ENCODE results near the gene SOX6. TPM values are rescaled to one million over a fixed set of nuclear protein-coding genes. Genes with fewer than 3 reads are reported as not detected.

The SOX6 gene
- total RNA-seq, 2 experiments from 2014 or later = 0.36 TPM; not detected in 1

- Mint-ChIP-seq H3K4me3 (no peak overlapping the region), H3K9me3 (peaks cover 4% of the 10 kb centered on the region), H3K27ac (no peak overlapping the region), H3K4me1 (ENCODE audit: low read depth) (no peaks in the 10 kb centered on the region), H3K27me3 (no peaks in the 10 kb centered on the region), H3K36me3 (ENCODE audit: low read depth) (no peaks in the 10 kb centered on the region)
- no peak for ATAC-seq
- no peak for TF ChIP-seq CTCF (IDR thresholded peaks at IDR 0.05)
- CTCF ChIA-PET = no interaction called here
- POLR2A ChIA-PET = no interaction called here
- intact Hi-C loops (cut with micrococcal nuclease) = no loop called here
- DNase-seq = no peak
Observed at GRCh38 chr11:16336204-16336603, 20.1 kb downstream of the SOX6 start.

DNA sequence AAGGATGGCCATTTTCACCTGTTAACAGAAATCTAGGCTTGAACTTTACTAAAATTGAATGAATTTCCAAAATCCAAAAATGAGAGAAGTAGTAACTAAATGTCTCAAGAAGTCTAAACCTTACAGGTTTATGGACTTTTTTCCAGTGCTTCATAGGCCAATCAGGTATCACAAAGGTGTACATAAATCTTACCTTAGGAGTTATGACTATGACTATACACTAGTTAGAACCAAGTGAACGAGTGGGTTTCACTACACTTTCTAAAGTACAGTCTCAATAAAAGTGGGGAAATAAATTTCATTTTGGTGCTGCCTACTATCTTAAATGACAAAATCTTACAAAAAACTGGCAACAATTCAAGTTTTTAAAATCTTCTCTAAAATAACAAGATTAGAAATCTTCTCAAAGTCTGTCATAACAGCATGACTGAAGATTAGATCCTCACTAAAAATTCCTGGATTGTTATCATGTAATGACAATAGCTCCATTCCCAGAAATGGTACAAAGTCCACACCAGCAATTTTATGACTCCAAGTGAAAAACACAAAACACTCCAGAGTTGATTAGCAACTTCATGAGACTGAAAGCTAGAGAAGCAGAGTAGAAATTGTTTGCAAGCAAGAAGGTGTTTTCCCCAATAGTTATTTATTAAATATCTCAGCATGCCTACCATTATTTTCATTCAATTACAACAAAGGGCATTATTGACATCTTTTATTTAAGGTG is 20.9 kb downstream of the SOX6 start:
- H3K9me3 Mint-ChIP-seq = peaks cover 4% of the 10 kb centered on the region
- H3K27me3 Mint-ChIP-seq = no peaks in the 10 kb centered on the region
- POLR2A ChIA-PET = no interaction called here
- no peak overlapping the region for H3K27ac Mint-ChIP-seq
- no peak for ATAC-seq
- DNase-seq = no peak
- CTCF ChIA-PET = no interaction called here
- H3K36me3 Mint-ChIP-seq (ENCODE audit: low read depth) = no peaks in the 10 kb centered on the region
- H3K4me1 Mint-ChIP-seq (ENCODE audit: low read depth) = no peaks in the 10 kb centered on the region
- H3K4me3 Mint-ChIP-seq = no peak overlapping the region
- intact Hi-C loops (cut with micrococcal nuclease) = no loop called here
- TF ChIP-seq CTCF (IDR thresholded peaks at IDR 0.05) = no peak

DNA sequence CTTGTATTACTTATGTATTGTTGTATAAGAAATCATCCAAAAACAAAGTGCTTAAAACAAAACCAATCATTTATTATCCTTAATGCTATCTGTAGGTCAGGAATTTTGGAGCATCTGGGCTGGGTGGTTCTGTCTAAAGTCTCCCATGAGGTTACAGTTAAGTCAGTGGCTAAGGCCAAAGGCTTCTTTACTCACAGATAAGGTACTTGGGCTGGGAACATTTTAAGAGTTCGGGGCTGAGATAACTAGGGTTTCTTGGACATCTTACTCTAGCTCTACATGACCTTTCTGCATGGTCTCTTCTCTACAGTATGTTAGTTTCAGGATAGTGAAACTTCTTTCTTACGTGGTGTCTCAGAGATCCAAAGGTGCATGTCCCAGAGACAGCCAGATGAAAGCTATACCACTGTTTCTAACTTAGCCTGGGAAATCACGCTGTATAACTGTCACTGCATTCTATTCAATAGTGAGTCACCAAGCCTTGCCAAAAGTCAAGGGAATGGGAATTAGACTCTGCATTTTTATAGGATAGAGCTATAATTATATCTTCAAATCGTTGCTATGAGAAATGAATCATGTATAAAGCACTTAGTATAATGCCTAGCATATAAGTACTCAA is 29.6 kb downstream of the SOX6 start:
- TF ChIP-seq CTCF (IDR thresholded peaks at IDR 0.05) = no peak
- no peak for ATAC-seq
- H3K9me3 Mint-ChIP-seq = peaks cover 5% of the 10 kb centered on the region
- POLR2A ChIA-PET = no interaction called here
- H3K4me3 Mint-ChIP-seq = no peak overlapping the region
- H3K4me1 Mint-ChIP-seq (ENCODE audit: low read depth) = no peaks in the 10 kb centered on the region
- H3K27ac Mint-ChIP-seq = no peak overlapping the region
- H3K27me3 Mint-ChIP-seq = no peaks in the 10 kb centered on the region
- H3K36me3 Mint-ChIP-seq (ENCODE audit: low read depth) = no peaks in the 10 kb centered on the region
- CTCF ChIA-PET = interaction anchor here (0.5 kb wide), 1 partner anchor 135 kb away, joined by 3 read pairs; no protein-coding TSS in a partner anchor
- intact Hi-C loops (cut with micrococcal nuclease) = no loop called here
- no peak for DNase-seq

- TF ChIP-seq CTCF (IDR thresholded peaks at IDR 0.05) = no peak
- no peaks in the 10 kb centered on the region for H3K27me3 Mint-ChIP-seq
- ChIA-PET CTCF (no interaction called here), POLR2A (no interaction called here)
- H3K36me3 Mint-ChIP-seq (ENCODE audit: low read depth) = no peaks in the 10 kb centered on the region
- no peak for DNase-seq
- intact Hi-C loops (cut with micrococcal nuclease) = no loop called here
- H3K27ac Mint-ChIP-seq = no peak overlapping the region
- H3K9me3 Mint-ChIP-seq = peaks cover 8% of the 10 kb centered on the region
- H3K4me1 Mint-ChIP-seq (ENCODE audit: low read depth) = no peaks in the 10 kb centered on the region
- no peak for ATAC-seq
- no peak overlapping the region for H3K4me3 Mint-ChIP-seq
Observed at GRCh38 chr11:16322190-16322589, 34.2 kb downstream of the SOX6 start.

- intact Hi-C loops (cut with micrococcal nuclease) = no loop called here
- ATAC-seq (no peak), DNase-seq (no peak)
- no peak overlapping the region for H3K4me3 Mint-ChIP-seq
- no peaks in the 10 kb centered on the region for H3K36me3 Mint-ChIP-seq (ENCODE audit: low read depth)
- H3K27me3 Mint-ChIP-seq = no peaks in the 10 kb centered on the region
- no peaks in the 10 kb centered on the region for H3K4me1 Mint-ChIP-seq (ENCODE audit: low read depth)
- TF ChIP-seq CTCF (IDR thresholded peaks at IDR 0.05) = no peak
- peaks cover 8% of the 10 kb centered on the region for H3K9me3 Mint-ChIP-seq
- no peak overlapping the region for H3K27ac Mint-ChIP-seq
- CTCF ChIA-PET = no interaction called here
- POLR2A ChIA-PET = no interaction called here
Observed at GRCh38 chr11:16321148-16321547, 35.2 kb downstream of the SOX6 start.
